K562 (cell line): ENCODE results near the gene C20orf96. TPM values are rescaled to one million over a fixed set of nuclear protein-coding genes. Genes with fewer than 3 reads are reported as not detected.

ENCODE experiments used
- ATAC-seq: fragments of 200-7000 bp; cut with Tn5 transposase; 3 replicates; pipeline ENCODE4 v1.9.1; 2020; ENCODE audit warnings: moderate library complexity
- BruUV-seq: library from RNA; stranded (reverse); fragments of 400-500 nt; replicated peaks from 2 replicates; lab custom pipeline; 2021; lab: Mats Ljungman, UMichigan
- CTCF ChIA-PET: fragments of 300-600 bp; formaldehyde crosslinking; extraction: SDS; loops from one replicate; lab custom pipeline; 2021; ENCODE audit warnings: low intra/inter-chr PET ratio; lab: Yijun Ruan, JAX
- POLR2A ChIA-PET: fragments of 300-600, 350-650 bp; sonication (Branson Sonifier 250); formaldehyde crosslinking; extraction: SDS; loops from one replicate; lab custom pipeline; 2021; ENCODE audit warnings: antibody characterized with exemption, inconsistent platforms; lab: Yijun Ruan, JAX
- DNase-seq, 4 experiments: peaks; one replicate each; pipeline versions ENCODE4 v3.0.0 to v3.0.0-alpha.2; 2011 to 2018; ENCODE audit warnings: low spot score in 3 of 4, mixed read lengths in 3 of 4; ENCODE audit errors: extremely low read depth in 1 of 4
- FAIRE-seq: peaks from 2 replicates; lab custom pipeline; 2011; peaks lifted over from hg19 to GRCh38; lab: Jason Lieb, UNC
- H2AFZ ChIP-seq: 2 replicates; pipeline ENCODE4 v1.6.0; 2011; ENCODE audit warnings: low read depth, low read length, control low read depth, inconsistent platforms
- H3K27ac ChIP-seq: fragments of 200-600 bp; 3 replicates; pipeline ENCODE4 v1.8.0; 2011; ENCODE audit warnings: low read depth, mild to moderate bottlenecking, control low read depth, inconsistent platforms, low read length, moderate library complexity, mixed read lengths; ENCODE audit errors: extremely low read depth
- H3K27me3 ChIP-seq, 2 experiments: fragments of 300-600 bp in 1 of 2; 2 replicates in 1 of 2; 3 replicates in 1 of 2; pipeline versions ENCODE4 v1.6.0 to v1.8.0; 2011; ENCODE audit warnings: inconsistent platforms in 2 of 2, low read length in 2 of 2, mild to moderate bottlenecking in 1 of 2, mixed read lengths in 1 of 2, moderate library complexity in 1 of 2; ENCODE audit not compliant: control insufficient read depth in 2 of 2, insufficient read depth in 2 of 2
- H3K36me3 ChIP-seq: fragments of 300-600 bp; 3 replicates; pipeline ENCODE4 v1.8.0; 2011; ENCODE audit warnings: mild to moderate bottlenecking, low read length, inconsistent platforms; ENCODE audit not compliant: control insufficient read depth, insufficient read depth
- H3K4me1 ChIP-seq, 2 experiments: fragments of 200-600 bp in 1 of 2; replicated peaks in 1 of 2; 2 replicates in 1 of 2; 3 replicates in 1 of 2; pipeline versions ENCODE4 v1.5.1 to v1.8.0; 2011; ENCODE audit warnings: inconsistent platforms in 2 of 2, low read length in 2 of 2, mild to moderate bottlenecking in 1 of 2, mixed read lengths in 1 of 2, moderate library complexity in 1 of 2; ENCODE audit not compliant: control insufficient read depth in 2 of 2, insufficient read depth in 2 of 2
- H3K4me2 ChIP-seq: 2 replicates; pipeline ENCODE4 v1.6.1; 2011; ENCODE audit warnings: low read length, control low read depth, inconsistent platforms, mixed read lengths; ENCODE audit not compliant: insufficient read depth
- H3K4me3 ChIP-seq: fragments of 200-600 bp; sonication (generic), shearing (Covaris generic); 2 replicates; pipeline ENCODE4 v1.5.1; 2016; ENCODE audit warnings: control low read depth, inconsistent platforms
- H3K79me2 ChIP-seq: fragments of 200-600 bp; 3 replicates; pipeline ENCODE4 v1.8.0; 2011; ENCODE audit warnings: low read length, inconsistent platforms; ENCODE audit not compliant: control insufficient read depth, insufficient read depth
- H3K9ac ChIP-seq, 2 experiments: 2 replicates each; pipeline versions ENCODE4 v1.6.0 to v1.6.1; 2011; ENCODE audit warnings: low read depth in 2 of 2, low read length in 2 of 2, control low read depth in 1 of 2, inconsistent platforms in 1 of 2, mild to moderate bottlenecking in 1 of 2, mixed read lengths in 1 of 2; ENCODE audit not compliant: insufficient read depth in 1 of 2
- H3K9me1 ChIP-seq: one replicate; pipeline ENCODE4 v1.6.0; 2011; ENCODE audit warnings: inconsistent platforms, mild to moderate bottlenecking, low read length, moderate library complexity; ENCODE audit not compliant: control insufficient read depth, insufficient read depth
- H3K9me3 ChIP-seq: replicated peaks from 2 replicates; pipeline ENCODE4 v1.5.1; 2011; ENCODE audit warnings: low read depth, low read length, inconsistent platforms; ENCODE audit not compliant: control insufficient read depth, insufficient read depth
- H4K20me1 ChIP-seq: replicated peaks from 2 replicates; pipeline ENCODE4 v1.6.1; 2011; ENCODE audit warnings: low read length, inconsistent platforms, mixed read lengths; ENCODE audit not compliant: control insufficient read depth, insufficient read depth
- ILF3 ChIP-seq: fragments of 450-650 bp; IDR thresholded peaks from 2 replicates; pipeline ENCODE4 v1.6.1; 2018; ENCODE audit warnings: antibody characterized with exemption, mild to moderate bottlenecking, moderate library complexity, borderline replicate concordance
- NR2C1 ChIP-seq, 2 experiments: fragments of 450-650 bp; IDR thresholded peaks; 2 replicates each; pipeline ENCODE4 v1.6.1; 2017; ENCODE audit warnings: mild to moderate bottlenecking in 2 of 2, antibody characterized with exemption in 1 of 2, inconsistent platforms in 1 of 2, missing compliant biosample characterization in 1 of 2, missing genetic modification characterization in 1 of 2
- RBM34 ChIP-seq: fragments of 200-400 bp; formaldehyde crosslinking; IDR thresholded peaks from 2 replicates; pipeline ENCODE4 v1.6.1; 2018; ENCODE audit warnings: low read length, borderline replicate concordance; ENCODE audit not compliant: insufficient read depth
- SMC3 ChIP-seq: conservative IDR thresholded peaks from 2 replicates; pipeline ENCODE4 v1.6.1; 2011; ENCODE audit warnings: low read depth, low read length, improper control_type of control experiment; ENCODE audit not compliant: insufficient read depth
- ZBTB12 ChIP-seq: fragments of 250-450 bp; sonication (Bioruptor Pico); IDR thresholded peaks from 2 replicates; pipeline ENCODE4 v1.4.0; 2020
- WGBS: fragments of 100-300 bp; shearing (Covaris generic); methylation state at CpG from one replicate; pipeline ENCODE4 v1.1.6; 2016; ENCODE audit warnings: low coverage, mixed read lengths; ENCODE audit not compliant: insufficient coverage; ENCODE audit errors: missing lambda C conversion rate; 5-methylcytosine and 5-hydroxymethylcytosine counted together
- in situ Hi-C: fragments of 300-500 bp; cut with MboI; formaldehyde crosslinking; loops from 4 replicates; pipeline ENCODE4 v1.15.0; 2018; ENCODE audit warnings: inconsistent platforms, mixed read lengths
- intact Hi-C: fragments of 100-400 bp; cut with micrococcal nuclease; formaldehyde crosslinking; loops from 2 replicates; pipeline ENCODE4 v1.14.2; 2022
- polyA plus RNA-seq, 8 experiments: library from polyadenylated mRNA; depleted of rRNA in 4 of 8; stranded (reverse) in 5 of 8; unstranded in 3 of 8; fragments of >200 nt; fragmentation: Nextera tagmentation in 2 of 8; fragmentation: Illumina TruSeq in 1 of 8; extraction: Ambion mirVana in 2 of 8; extraction: Trizol in 1 of 8; gene quantifications; 2 replicates each; pipeline versions ENCODE4 v1.2.1 to v1.2.3, GENCODE V29; 2011 to 2014; ENCODE audit warnings: inconsistent platforms in 1 of 8, missing spikeins in 1 of 8
- total RNA-seq, 7 experiments: library from RNA; depleted of rRNA in 6 of 7; stranded (reverse); fragments of >200 nt in 6 of 7; fragmentation: Illumina TruSeq in 2 of 7; extraction: Trizol in 2 of 7; gene quantifications; 2 replicates each; pipeline versions ENCODE4 v1.2.1 to v1.2.3, GENCODE V29; 2011 to 2021; ENCODE audit warnings: low replicate concordance in 1 of 7
- TF ChIP-seq, protein P1 (sequence below), 2 experiments: fragments of 450-650 bp; formaldehyde crosslinking in 1 of 2; IDR thresholded peaks; 2 replicates each; pipeline versions ENCODE4 v1.4.0 to v1.6.1; 2014 to 2020; ENCODE audit warnings: mild to moderate bottlenecking in 2 of 2, borderline replicate concordance in 1 of 2, low read depth in 1 of 2

C20orf96 gene
- total and polyA plus RNA-seq, 9 of the 15 experiments (the other 6 are each of a cell fraction or from before 2014, with no cell fraction given) = 1.7 to 11.7 (median 4.2) TPM

- 55% methylated on average over 15 of the region's 16 CpGs for WGBS
- CTCF ChIA-PET = interaction anchor here (1.0 kb wide), 1 partner anchor 71 kb away, joined by 3 read pairs; no protein-coding TSS in a partner anchor
- FAIRE-seq = peak; percentile 92
- TF ChIP-seq ILF3 (no peak), ZBTB12 (CRISPR knock-in tag) (no peak), RBM34 (no peak), NR2C1 (IDR thresholded peaks at IDR 0.05) (peak; percentile 34; the same call in 1 of the 2 replicates), NR2C1 (tag; IDR thresholded peaks at IDR 0.05) (0 out of 2 replicates have a peak, but pooled peaks have one; percentile 19), SMC3 (peak; percentile 67)
- TF ChIP-seq, protein P1, sequence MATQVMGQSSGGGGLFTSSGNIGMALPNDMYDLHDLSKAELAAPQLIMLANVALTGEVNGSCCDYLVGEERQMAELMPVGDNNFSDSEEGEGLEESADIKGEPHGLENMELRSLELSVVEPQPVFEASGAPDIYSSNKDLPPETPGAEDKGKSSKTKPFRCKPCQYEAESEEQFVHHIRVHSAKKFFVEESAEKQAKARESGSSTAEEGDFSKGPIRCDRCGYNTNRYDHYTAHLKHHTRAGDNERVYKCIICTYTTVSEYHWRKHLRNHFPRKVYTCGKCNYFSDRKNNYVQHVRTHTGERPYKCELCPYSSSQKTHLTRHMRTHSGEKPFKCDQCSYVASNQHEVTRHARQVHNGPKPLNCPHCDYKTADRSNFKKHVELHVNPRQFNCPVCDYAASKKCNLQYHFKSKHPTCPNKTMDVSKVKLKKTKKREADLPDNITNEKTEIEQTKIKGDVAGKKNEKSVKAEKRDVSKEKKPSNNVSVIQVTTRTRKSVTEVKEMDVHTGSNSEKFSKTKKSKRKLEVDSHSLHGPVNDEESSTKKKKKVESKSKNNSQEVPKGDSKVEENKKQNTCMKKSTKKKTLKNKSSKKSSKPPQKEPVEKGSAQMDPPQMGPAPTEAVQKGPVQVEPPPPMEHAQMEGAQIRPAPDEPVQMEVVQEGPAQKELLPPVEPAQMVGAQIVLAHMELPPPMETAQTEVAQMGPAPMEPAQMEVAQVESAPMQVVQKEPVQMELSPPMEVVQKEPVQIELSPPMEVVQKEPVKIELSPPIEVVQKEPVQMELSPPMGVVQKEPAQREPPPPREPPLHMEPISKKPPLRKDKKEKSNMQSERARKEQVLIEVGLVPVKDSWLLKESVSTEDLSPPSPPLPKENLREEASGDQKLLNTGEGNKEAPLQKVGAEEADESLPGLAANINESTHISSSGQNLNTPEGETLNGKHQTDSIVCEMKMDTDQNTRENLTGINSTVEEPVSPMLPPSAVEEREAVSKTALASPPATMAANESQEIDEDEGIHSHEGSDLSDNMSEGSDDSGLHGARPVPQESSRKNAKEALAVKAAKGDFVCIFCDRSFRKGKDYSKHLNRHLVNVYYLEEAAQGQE (IDR thresholded peaks at IDR 0.05; ENCODE audit: borderline replicate concordance) = peak; percentile 65; the same call in 1 of the 2 replicates
- TF ChIP-seq, protein P1 (CRISPR knock-in tag; IDR thresholded peaks at IDR 0.05; ENCODE audit: low read depth) = no peak
These were observed 39.9 kb upstream of the C20orf96 start for GRCh38 chr20:330233-331149.

More at GRCh38 chr20:330233-331149, 39.9 kb upstream of the C20orf96 start:
- peaks cover 44% of the 10 kb centered on the region for H3K79me2 ChIP-seq
- POLR2A ChIA-PET = interaction anchor here (0.6 to 2.1 kb wide), 12 partner anchors 10 to 896 kb away, joined by 3 to 9 read pairs (median 4); partner anchors contain the start of gene NRSN2
- in situ Hi-C loops (no loop called here), intact Hi-C loops (loop anchor here (1.0 to 2.0 kb wide), 2 partner anchors 42 to 121 kb away; no protein-coding TSS in a partner anchor)
- peaks cover 3% of the 10 kb centered on the region for H3K9me1 ChIP-seq
- no peaks in the 10 kb centered on the region for H3K9me3 ChIP-seq
- peak overlapping the region; percentile 19; the same call in 1 of the 3 replicates for H3K27ac ChIP-seq
- no TSS peak for BruUV-seq
- no peak overlapping the region for H2AFZ ChIP-seq
- DNase-seq (peak; percentile 58 to 78 (median 62)), ATAC-seq (peak; percentile 59)
- peak overlapping the region in 1 of 2 experiments; percentile 66; a peak in 1 of 4 replicates for H3K9ac ChIP-seq
- H3K4me2 ChIP-seq = 0 out of 2 replicates have a peak overlapping the region, but pooled peaks have one; percentile 25
- H3K4me3 ChIP-seq = no peak overlapping the region
- peaks cover 16 to 43% of the 10 kb centered on the region in 2 experiments; a peak in 4 of 5 replicates for H3K4me1 ChIP-seq
- H3K36me3 ChIP-seq = peaks cover 30% of the 10 kb centered on the region; the same call in 2 of the 3 replicates
- H3K27me3 ChIP-seq = no peaks in the 10 kb centered on the region
- H4K20me1 ChIP-seq = peaks cover 16% of the 10 kb centered on the region; the same call in 1 of the 2 replicates
